Measurements from ENCODE around the gene GPATCH2.
"Not testable (repeated sequence)": the region's sequence is repeated elsewhere in the genome, so short reads cannot be mapped to it uniquely, and the experiment has no call there.

Gene GPATCH2

GRCh38 chr1:217535601-217536377 is 95.1 kb downstream of the GPATCH2 start:
- H3K4me1 Mint-ChIP-seq = no peaks in the 10 kb centered on the region
- H3K27ac Mint-ChIP-seq (ENCODE audit: low read depth) = no peak overlapping the region
- DNase-seq (ENCODE audit: low spot score in 2 of 2) = no peak
- peaks cover 2% of the 10 kb centered on the region for H3K36me3 Mint-ChIP-seq (ENCODE audit: insufficient read depth)
- no peaks in the 10 kb centered on the region for H3K9me3 Mint-ChIP-seq
- H3K4me3 Mint-ChIP-seq = no peak overlapping the region
- no peak for ATAC-seq (replicated peaks; ENCODE audit: extremely low read depth, poor library complexity, severe bottlenecking)
- H3K27me3 Mint-ChIP-seq = no peaks in the 10 kb centered on the region

GRCh38 chr1:217534566-217534965 is 96.3 kb downstream of the GPATCH2 start:
- Mint-ChIP-seq H3K36me3 (ENCODE audit: insufficient read depth) (peaks cover 2% of the 10 kb centered on the region), H3K27ac (ENCODE audit: low read depth) (no peak overlapping the region), H3K4me3 (no peak overlapping the region), H3K9me3 (no peaks in the 10 kb centered on the region), H3K4me1 (no peaks in the 10 kb centered on the region), H3K27me3 (no peaks in the 10 kb centered on the region)
- ATAC-seq (replicated peaks; ENCODE audit: extremely low read depth, poor library complexity, severe bottlenecking) (no peak), DNase-seq (ENCODE audit: low spot score in 2 of 2) (no peak)

GRCh38 chr1:217528271-217528670 is 102.6 kb downstream of the GPATCH2 start:
- ATAC-seq (replicated peaks; ENCODE audit: extremely low read depth, poor library complexity, severe bottlenecking) = no peak
- peaks cover 2% of the 10 kb centered on the region for H3K36me3 Mint-ChIP-seq (ENCODE audit: insufficient read depth)
- no peak overlapping the region for H3K4me3 Mint-ChIP-seq
- H3K27me3 Mint-ChIP-seq = no peaks in the 10 kb centered on the region
- H3K9me3 Mint-ChIP-seq = no peaks in the 10 kb centered on the region
- no peak for DNase-seq (ENCODE audit: low spot score in 2 of 2)
- H3K4me1 Mint-ChIP-seq = no peaks in the 10 kb centered on the region
- no peak overlapping the region for H3K27ac Mint-ChIP-seq (ENCODE audit: low read depth)

GRCh38 chr1:217527151-217527550 is 103.7 kb downstream of the GPATCH2 start:
- H3K27ac Mint-ChIP-seq (ENCODE audit: low read depth) = no peak overlapping the region
- H3K36me3 Mint-ChIP-seq (ENCODE audit: insufficient read depth) = peaks cover 1% of the 10 kb centered on the region
- no peaks in the 10 kb centered on the region for H3K27me3 Mint-ChIP-seq
- no peaks in the 10 kb centered on the region for H3K4me1 Mint-ChIP-seq
- DNase-seq (ENCODE audit: low spot score in 2 of 2) (no peak), ATAC-seq (replicated peaks; ENCODE audit: extremely low read depth, poor library complexity, severe bottlenecking) (no peak)
- no peaks in the 10 kb centered on the region for H3K9me3 Mint-ChIP-seq
- no peak overlapping the region for H3K4me3 Mint-ChIP-seq

- H3K27ac Mint-ChIP-seq (ENCODE audit: low read depth) = no peak overlapping the region
- H3K36me3 Mint-ChIP-seq (ENCODE audit: insufficient read depth) = no peaks in the 10 kb centered on the region
- H3K9me3 Mint-ChIP-seq = no peaks in the 10 kb centered on the region
- DNase-seq (ENCODE audit: low spot score in 2 of 2) (no peak), ATAC-seq (replicated peaks; ENCODE audit: extremely low read depth, poor library complexity, severe bottlenecking) (no peak)
- no peaks in the 10 kb centered on the region for H3K27me3 Mint-ChIP-seq
- no peaks in the 10 kb centered on the region for H3K4me1 Mint-ChIP-seq
- H3K4me3 Mint-ChIP-seq = no peak overlapping the region
Observed at GRCh38 chr1:217526636-217527035, 104.3 kb downstream of the GPATCH2 start.

- ATAC-seq (replicated peaks; ENCODE audit: extremely low read depth, poor library complexity, severe bottlenecking) = no peak
- Mint-ChIP-seq H3K9me3 (no peaks in the 10 kb centered on the region), H3K4me3 (no peak overlapping the region), H3K27me3 (no peaks in the 10 kb centered on the region), H3K27ac (ENCODE audit: low read depth) (no peak overlapping the region), H3K36me3 (ENCODE audit: insufficient read depth) (no peaks in the 10 kb centered on the region), H3K4me1 (no peaks in the 10 kb centered on the region)
- no peak for DNase-seq (ENCODE audit: low spot score in 2 of 2)
Observed at GRCh38 chr1:217525773-217526490, 105.0 kb downstream of the GPATCH2 start.

GRCh38 chr1:217524787-217525520 is 105.9 kb downstream of the GPATCH2 start:
- H3K9me3 Mint-ChIP-seq = no peaks in the 10 kb centered on the region
- no peak overlapping the region for H3K27ac Mint-ChIP-seq (ENCODE audit: low read depth)
- no peak overlapping the region for H3K4me3 Mint-ChIP-seq
- ATAC-seq (replicated peaks; ENCODE audit: extremely low read depth, poor library complexity, severe bottlenecking) = no peak
- no peak for DNase-seq (ENCODE audit: low spot score in 2 of 2)
- no peaks in the 10 kb centered on the region for H3K4me1 Mint-ChIP-seq
- no peaks in the 10 kb centered on the region for H3K36me3 Mint-ChIP-seq (ENCODE audit: insufficient read depth)
- no peaks in the 10 kb centered on the region for H3K27me3 Mint-ChIP-seq

- not testable (repeated sequence) for H3K9me3 Mint-ChIP-seq; ATAC-seq (replicated peaks; ENCODE audit: extremely low read depth, poor library complexity, severe bottlenecking); DNase-seq (ENCODE audit: low spot score in 2 of 2); H3K27ac Mint-ChIP-seq (ENCODE audit: low read depth); H3K27me3 Mint-ChIP-seq; H3K36me3 Mint-ChIP-seq (ENCODE audit: insufficient read depth); H3K4me3 Mint-ChIP-seq; H3K4me1 Mint-ChIP-seq
Observed at GRCh38 chr1:217523921-217524320, 107.0 kb downstream of the GPATCH2 start.

GRCh38 chr1:217522277-217522676 is 108.6 kb downstream of the GPATCH2 start:
- Mint-ChIP-seq H3K27me3 (no peaks in the 10 kb centered on the region), H3K9me3 (no peaks in the 10 kb centered on the region), H3K36me3 (ENCODE audit: insufficient read depth) (no peaks in the 10 kb centered on the region), H3K4me3 (no peak overlapping the region), H3K4me1 (no peaks in the 10 kb centered on the region), H3K27ac (ENCODE audit: low read depth) (no peak overlapping the region)
- DNase-seq (ENCODE audit: low spot score in 2 of 2) (no peak), ATAC-seq (replicated peaks; ENCODE audit: extremely low read depth, poor library complexity, severe bottlenecking) (no peak)

GRCh38 chr1:217521317-217521716 is 109.6 kb downstream of the GPATCH2 start:
- H3K9me3 Mint-ChIP-seq = no peaks in the 10 kb centered on the region
- ATAC-seq (replicated peaks; ENCODE audit: extremely low read depth, poor library complexity, severe bottlenecking) (no peak), DNase-seq (ENCODE audit: low spot score in 2 of 2) (no peak)
- no peak overlapping the region for H3K4me3 Mint-ChIP-seq
- H3K27me3 Mint-ChIP-seq = no peaks in the 10 kb centered on the region
- no peak overlapping the region for H3K27ac Mint-ChIP-seq (ENCODE audit: low read depth)
- no peaks in the 10 kb centered on the region for H3K36me3 Mint-ChIP-seq (ENCODE audit: insufficient read depth)
- H3K4me1 Mint-ChIP-seq = no peaks in the 10 kb centered on the region

- DNase-seq (ENCODE audit: low spot score in 2 of 2) (no peak), ATAC-seq (replicated peaks; ENCODE audit: extremely low read depth, poor library complexity, severe bottlenecking) (no peak)
- no peaks in the 10 kb centered on the region for H3K27me3 Mint-ChIP-seq
- H3K4me3 Mint-ChIP-seq = no peak overlapping the region
- peaks cover 5% of the 10 kb centered on the region for H3K36me3 Mint-ChIP-seq (ENCODE audit: insufficient read depth)
- H3K9me3 Mint-ChIP-seq = no peaks in the 10 kb centered on the region
- no peaks in the 10 kb centered on the region for H3K4me1 Mint-ChIP-seq
- H3K27ac Mint-ChIP-seq (ENCODE audit: low read depth) = no peak overlapping the region
Observed at GRCh38 chr1:217506878-217507277, 124.0 kb downstream of the GPATCH2 start.

GRCh38 chr1:217498209-217498608 is 132.7 kb downstream of the GPATCH2 start:
- Mint-ChIP-seq H3K4me3 (no peak overlapping the region), H3K36me3 (ENCODE audit: insufficient read depth) (peaks cover 2% of the 10 kb centered on the region), H3K27ac (ENCODE audit: low read depth) (no peak overlapping the region), H3K4me1 (no peaks in the 10 kb centered on the region), H3K27me3 (no peaks in the 10 kb centered on the region), H3K9me3 (no peaks in the 10 kb centered on the region)
- DNase-seq (ENCODE audit: low spot score in 2 of 2) = no peak
- ATAC-seq (replicated peaks; ENCODE audit: extremely low read depth, poor library complexity, severe bottlenecking) = no peak

GRCh38 chr1:217495249-217495648 is 135.6 kb downstream of the GPATCH2 start:
- H3K36me3 Mint-ChIP-seq (ENCODE audit: insufficient read depth) = peaks cover 2% of the 10 kb centered on the region
- H3K9me3 Mint-ChIP-seq = no peaks in the 10 kb centered on the region
- no peak overlapping the region for H3K27ac Mint-ChIP-seq (ENCODE audit: low read depth)
- DNase-seq (ENCODE audit: low spot score in 2 of 2) (no peak), ATAC-seq (replicated peaks; ENCODE audit: extremely low read depth, poor library complexity, severe bottlenecking) (no peak)
- H3K4me3 Mint-ChIP-seq = no peak overlapping the region
- no peaks in the 10 kb centered on the region for H3K4me1 Mint-ChIP-seq
- no peaks in the 10 kb centered on the region for H3K27me3 Mint-ChIP-seq
